VCaP (cell line): Measurements from ENCODE around the gene REXO1.

Experiments
- H3K27ac ChIP-seq: fragments of 450-650 bp; 2 replicates; pipeline ENCODE4 v1.5.1; 2017
- TF ChIP-seq, protein P1 (sequence below): fragments of 450-650 bp; conservative IDR thresholded peaks from 2 replicates; pipeline ENCODE4 v1.5.1; 2017; ENCODE audit warnings: mild to moderate bottlenecking, moderate library complexity

The REXO1 gene

DNA sequence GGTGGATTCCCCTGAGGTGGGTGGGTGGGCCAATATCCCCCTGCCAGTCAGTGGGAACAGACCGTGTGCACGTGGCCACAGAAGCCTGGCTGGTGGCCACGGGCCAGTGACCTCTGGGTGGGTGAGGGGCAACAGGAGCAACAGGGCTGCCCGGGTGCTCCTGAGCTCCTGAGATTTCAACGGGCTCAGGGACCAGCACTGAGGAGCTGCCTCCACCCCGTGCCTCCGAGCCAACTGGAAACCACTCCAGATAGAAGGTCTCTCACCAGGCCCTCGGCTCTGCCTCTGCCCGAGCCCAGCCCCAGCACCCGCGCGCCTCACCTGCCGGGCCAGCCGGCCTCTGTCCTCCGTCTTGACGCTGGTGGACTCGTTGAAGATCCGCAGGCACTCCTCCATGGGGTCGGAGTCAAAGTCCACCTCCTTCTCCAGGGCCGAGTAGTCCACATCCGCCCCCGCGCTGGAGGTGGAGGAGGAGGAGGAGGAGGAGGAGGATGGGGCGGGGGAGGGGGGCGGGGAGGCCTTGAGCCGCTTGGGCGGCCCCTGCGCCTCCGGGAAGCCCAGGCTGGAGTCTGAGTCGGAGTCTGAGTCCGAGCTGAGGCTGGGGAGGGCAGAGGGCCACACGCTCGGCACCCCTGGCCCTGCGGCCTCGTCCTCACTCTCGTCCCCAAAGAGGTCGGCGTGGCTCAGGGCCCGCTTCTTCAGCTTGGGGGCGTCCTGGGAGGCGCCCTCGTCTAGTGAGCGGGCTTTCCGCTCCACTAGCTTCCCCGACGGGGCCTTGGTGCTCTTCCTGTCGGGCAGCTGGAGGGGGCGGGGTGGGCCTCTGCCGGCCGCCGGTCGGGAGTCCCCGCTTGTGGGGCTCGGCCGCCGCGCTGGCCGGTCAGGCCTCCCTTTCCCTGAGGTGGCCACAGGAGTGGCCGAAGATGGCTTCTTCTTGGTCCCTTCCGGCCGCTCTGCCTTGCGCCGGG, 21.4 kb downstream of the REXO1 start:
- no peak overlapping the region for H3K27ac ChIP-seq
- TF ChIP-seq, protein P1, sequence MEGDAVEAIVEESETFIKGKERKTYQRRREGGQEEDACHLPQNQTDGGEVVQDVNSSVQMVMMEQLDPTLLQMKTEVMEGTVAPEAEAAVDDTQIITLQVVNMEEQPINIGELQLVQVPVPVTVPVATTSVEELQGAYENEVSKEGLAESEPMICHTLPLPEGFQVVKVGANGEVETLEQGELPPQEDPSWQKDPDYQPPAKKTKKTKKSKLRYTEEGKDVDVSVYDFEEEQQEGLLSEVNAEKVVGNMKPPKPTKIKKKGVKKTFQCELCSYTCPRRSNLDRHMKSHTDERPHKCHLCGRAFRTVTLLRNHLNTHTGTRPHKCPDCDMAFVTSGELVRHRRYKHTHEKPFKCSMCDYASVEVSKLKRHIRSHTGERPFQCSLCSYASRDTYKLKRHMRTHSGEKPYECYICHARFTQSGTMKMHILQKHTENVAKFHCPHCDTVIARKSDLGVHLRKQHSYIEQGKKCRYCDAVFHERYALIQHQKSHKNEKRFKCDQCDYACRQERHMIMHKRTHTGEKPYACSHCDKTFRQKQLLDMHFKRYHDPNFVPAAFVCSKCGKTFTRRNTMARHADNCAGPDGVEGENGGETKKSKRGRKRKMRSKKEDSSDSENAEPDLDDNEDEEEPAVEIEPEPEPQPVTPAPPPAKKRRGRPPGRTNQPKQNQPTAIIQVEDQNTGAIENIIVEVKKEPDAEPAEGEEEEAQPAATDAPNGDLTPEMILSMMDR = no peak

DNA sequence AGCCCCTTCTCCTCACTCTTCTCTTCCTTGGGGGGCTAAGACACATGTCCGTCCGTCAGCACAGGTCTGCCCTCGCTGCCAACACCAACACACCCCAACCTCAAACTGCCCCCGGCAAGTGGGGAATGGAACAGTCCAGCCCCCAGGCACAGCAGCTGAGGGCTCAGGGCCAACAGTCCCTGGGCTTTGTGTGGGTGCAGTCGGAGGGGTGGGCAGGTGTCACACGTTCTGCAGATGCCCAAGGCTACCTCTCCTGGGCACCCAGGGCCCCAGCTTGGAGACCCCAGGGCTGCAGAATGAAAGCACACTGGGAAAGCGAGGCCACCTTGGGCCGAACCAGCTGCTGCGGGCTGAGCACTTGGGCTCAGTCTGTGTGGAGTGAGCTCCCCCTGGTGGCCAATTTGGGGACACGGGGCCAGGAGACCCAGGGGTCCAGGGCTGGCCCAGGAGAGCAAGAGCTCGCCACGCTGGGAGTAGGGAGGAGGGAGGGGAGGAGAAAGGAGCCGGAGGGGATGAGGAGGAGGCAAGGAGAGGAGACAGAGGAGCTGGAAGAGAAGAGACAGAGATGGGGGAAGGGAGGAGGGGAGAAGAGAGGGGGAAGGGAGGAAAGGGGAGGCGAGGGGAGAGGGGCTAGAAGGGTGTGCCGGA, 22.2 kb downstream of the REXO1 start:
- peak overlapping the region; percentile 9; the same call in 1 of the 2 replicates for H3K27ac ChIP-seq
- TF ChIP-seq, protein P1 = peak; percentile 92

DNA sequence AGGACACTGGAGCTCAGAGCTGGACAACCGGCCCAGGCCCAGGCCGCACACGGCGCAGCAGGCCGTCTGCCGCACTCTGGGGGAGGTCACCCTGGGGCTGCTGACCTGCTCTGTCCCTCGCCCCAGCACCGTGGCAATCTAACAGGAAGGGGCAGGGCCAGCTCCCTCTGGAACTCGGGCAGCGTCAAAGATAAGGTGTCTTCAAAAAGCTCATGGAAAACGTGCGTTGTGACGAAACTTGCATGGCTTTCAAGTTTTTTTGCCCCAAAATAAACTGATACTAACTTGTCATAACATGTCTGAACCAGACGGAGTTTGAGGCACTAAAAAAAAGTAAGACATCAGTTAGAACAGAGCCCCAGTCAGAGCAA, 24.0 kb downstream of the REXO1 start:
- TF ChIP-seq, protein P1 = no peak
- no peak overlapping the region for H3K27ac ChIP-seq

DNA sequence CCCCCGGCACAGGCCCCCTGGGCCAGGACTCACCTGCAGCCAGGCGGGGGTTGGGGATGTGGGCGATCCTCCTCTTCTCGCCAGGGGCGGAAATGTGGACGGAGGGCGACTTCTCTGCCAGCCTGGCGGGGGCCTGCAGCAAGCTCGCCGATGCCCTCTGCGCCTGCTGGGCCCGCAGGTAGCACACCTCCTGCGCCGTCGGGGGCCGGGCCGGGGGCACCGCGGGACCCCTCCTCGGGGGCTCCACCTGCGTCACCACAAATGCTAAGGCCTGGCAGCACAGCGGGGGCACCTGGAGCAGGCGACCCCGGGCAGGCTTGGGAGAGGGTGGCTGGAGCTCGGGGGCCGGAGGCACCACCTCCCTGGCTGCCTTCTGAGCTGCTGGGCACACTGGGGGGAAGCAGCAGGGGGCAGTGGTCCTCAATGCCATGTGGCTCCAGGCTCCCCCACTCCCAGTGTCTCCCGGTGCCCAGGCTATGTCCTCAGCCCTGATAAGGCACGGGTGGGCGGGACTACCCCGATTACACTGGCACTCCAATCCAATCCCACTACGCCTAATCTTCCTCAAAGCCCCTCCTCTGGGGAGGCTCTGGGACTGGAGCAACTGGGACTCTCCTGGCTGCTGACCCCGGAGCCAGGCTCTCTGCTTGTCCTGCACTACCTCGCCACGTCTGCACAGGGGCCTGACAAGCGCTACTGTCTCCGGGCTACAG, 24.6 kb downstream of the REXO1 start:
- no peak overlapping the region for H3K27ac ChIP-seq
- TF ChIP-seq, protein P1 = no peak

DNA sequence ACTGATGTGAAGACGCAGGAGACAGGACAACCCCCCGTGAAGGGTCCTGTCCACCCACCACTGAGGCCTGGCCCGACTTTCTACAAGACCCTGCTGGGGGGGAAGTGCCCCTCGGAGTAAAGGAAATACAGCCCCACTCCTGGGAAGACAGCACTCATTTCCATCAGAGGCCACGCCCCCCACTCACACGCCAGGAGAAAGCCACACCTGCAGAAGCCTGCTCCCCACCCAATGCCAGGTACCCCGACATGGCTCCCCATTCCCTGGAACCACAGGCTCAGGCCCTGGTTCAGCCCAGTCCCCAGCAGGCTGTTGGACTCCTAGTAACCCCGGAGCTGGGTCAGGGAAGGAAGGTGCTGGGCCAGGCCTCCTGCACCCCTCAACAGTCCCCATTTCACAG, 25.3 kb downstream of the REXO1 start:
- TF ChIP-seq, protein P1 = no peak
- no peak overlapping the region for H3K27ac ChIP-seq

DNA sequence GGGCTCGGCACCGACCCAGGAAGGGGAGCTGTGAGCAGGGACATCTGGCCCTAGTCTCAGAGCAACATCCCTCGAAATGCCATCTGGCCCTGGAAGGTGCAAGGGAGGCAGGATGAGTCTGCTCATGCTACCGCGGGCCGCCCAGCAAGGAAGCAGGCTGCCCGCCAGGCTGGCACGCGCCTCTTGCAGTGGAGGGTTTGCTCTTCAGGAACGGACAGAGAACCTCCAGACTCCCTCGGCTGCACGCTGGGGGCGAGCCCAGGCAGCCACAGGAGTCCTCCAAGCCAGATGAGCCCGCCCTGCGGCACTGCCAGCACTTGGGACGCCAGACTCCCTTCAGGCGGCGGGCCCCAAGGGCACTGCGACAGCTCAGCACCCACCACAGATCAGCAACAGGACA, 26.1 kb downstream of the REXO1 start:
- no peak overlapping the region for H3K27ac ChIP-seq
- TF ChIP-seq, protein P1 = no peak
